Stimulated activated CD4-positive, alpha-beta T cell treated with anti-CD3 and anti-CD28 coated beads, Interleukin-1b, Interleukin-23, amount 100 ng/mL, for 4 hours (primary cell): ENCODE measurements around the gene PCBP1.
"Not testable (repeated sequence)": the region's sequence is repeated elsewhere in the genome, so short reads cannot be mapped to it uniquely, and the experiment has no call there.

ENCODE experiments used
- DNase-seq, 2 donors: peaks; one replicate each; pipeline ENCODE4 v3.0.0-alpha.2; 2020; ENCODE audit warnings: low read depth in 2 of 2

The PCBP1 gene

DNA sequence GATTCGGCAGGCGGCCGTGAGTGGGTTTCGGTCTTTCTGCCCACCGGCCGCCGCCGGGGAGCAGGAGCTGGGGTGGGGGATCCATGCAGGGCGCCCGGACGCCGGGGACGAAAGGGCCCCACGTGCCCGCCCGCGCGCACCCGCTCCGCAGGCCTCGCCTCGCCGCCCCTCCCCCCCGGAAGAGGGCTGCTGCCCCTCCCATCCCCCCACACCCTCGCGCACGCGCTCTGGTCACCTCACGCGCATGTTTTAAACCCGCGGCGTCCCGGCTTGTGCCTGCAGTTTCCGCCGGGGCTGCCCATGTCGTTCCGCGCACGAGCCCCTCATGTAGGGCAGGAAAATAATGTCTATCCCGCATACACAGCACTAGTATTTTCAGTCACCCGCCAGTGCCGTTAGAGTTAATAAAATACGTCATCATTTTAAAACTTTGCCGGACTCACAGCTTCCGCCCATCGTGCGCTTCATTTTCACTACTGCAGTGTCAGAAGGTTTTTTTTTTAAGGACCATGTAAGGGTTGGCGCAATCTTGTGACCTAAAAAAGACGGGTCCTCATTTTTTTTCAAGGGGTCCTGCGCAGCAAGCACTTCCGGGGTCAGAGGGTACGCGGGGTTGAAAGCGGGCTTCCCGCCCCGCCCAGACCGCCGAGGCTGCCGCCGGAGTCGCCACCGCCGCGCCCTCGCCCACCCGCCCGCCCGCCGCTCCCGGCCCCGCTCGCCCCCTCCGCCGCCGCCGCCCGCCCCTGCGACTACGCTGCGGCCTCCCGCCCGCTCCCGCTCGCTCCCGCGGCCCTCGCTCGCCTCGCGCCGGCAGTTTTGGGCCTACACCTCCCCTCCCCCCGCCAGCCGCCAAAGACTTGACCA is at the start of gene PCBP1:
PCBP1 (plus strand) TSS at position 640 of the 864 bp plus-strand sequence. CDS start 267 bp downstream, outside the sequence.
- DNase-seq: peak; percentile 99

DNA sequence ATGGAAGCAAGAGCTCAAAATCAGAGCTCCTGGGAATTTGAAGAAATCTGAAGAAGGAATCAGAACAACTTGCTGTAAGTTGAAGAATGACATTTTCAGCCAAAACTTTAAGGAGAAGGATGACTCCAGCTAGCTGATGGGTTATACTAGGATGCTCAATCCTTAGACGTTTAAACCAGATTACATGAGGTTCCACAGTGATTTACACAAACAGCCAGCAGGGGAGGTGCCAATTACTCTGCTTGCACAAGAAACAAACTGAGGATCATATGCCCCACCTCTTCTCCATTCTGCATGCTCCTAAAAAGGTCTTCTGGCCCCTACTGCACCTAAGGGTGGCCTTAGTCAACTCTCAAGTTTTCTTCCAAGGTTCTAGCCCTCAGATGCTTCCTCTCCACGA is 47.9 kb upstream of the PCBP1 start:
- no peak for DNase-seq

DNA sequence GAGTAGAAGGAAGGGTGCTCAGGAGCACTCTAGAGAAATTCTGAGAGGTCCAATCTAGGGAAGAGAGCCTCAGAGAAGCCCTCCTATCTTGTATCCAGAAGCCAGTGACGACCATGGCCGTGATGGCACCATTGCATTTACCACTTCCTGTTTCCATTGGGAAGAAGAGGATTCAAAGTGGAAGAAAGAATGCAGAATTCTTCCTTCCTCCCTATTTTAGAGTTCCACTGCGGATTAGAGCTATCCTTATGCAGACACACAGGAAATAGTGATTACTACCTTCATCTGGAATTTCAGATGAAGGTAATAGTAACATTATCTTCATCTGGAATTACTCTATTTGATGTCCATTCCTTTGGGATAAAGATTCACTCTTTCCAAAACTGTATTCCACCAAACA is 45.6 kb upstream of the PCBP1 start:
- no peak for DNase-seq

DNA sequence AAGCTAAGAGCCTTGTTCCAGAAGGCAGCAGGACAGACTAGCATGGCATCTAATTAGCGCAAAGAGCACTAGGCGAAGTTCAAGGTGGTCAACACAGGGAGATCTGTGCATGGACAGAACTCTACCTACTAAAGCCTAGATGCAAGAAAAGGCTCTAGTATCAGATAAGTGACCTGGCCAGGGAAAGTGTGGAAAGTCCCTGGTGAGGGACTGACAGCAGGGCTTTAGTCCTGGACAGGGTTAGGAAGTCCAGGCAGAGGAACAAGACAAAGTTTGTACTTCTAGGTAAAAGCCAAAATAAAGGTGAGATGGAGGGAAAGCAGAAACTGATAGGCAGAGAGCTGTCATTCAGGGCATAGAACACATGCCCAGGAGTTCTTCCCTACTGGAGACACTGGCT is 45.0 kb upstream of the PCBP1 start:
- no peak for DNase-seq

DNA sequence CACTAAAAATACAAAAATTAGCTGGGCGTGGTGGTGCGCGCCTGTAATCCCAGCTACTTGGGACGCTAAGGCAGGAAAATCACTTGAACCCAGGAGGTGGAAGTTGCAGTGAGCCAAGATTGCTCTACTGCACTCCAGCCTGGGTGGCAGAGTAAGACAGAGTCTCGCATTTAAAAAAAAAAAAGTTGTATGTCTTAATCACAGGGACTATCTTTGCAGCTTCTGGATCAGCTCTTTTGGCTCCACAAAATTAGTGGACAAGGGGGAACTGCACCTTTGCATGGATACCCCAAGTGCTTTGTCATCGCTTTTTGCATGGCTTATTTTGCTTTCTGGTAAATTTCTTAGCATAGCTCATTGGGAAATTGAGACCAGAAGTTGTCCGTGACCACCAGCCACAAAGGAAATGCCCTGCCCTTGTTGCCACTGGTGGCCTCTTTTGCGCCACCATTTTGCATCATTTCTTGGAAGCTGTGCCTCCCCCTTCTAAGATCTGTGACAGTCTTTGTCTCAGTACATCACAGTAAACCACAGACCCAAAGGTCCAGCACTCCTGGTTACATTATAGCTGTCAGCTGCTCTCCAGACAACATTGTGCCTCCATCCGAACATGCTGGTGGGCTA is 43.9 kb upstream of the PCBP1 start:
- no peak for DNase-seq

DNA sequence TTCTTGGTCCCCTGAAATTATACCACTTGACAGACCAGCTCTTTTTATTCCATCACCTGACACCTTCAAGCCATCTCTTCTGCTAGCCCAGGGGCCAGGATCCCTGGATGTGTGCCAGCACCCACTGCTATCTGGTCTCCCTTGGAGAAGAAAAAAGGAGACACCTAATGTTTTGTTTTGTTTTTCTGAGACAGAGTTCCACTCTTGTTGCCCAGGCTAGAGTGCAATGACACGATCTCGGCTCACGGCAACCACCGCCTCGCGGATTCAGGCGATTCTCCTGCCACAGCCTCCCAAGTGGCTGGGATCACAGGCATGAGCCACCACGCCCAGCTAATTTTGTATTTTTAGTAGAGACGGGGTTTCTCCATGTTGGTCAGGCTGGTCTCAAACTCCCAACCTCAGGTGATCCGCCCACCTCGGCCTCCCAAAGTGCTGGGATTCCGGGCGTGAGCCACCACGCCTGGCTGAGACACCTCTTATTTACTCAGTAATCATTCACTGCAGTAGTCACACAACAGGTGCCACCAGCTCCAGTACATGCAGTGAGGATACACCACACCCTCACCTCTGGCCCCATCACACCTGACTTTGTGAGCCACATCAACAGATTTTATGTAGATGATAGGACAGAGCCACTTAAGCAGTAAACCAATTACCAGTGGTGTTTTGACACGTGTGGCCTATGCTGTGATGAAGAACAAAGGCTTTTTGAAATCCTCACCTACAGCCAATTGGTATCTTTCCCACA is 42.8 kb upstream of the PCBP1 start:
- DNase-seq: no peak

DNA sequence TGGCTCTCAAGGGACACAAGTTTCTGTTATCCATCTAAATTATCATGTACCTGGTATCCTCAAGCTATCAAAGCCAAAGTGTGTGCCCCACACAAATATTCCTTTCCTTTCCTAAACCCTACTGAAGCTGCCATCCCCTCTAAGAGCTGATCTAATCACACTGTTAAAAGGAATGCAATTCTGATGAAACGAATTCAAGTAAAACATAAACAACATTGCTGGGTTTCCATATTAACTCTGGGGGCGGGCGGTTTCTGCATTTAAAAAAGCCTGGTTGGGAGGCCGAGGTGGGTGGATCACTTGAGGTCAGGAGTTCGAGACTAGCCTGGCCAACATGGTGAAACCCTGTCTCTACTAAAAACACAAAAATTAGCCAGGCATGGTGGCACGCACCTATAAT is 41.9 kb upstream of the PCBP1 start:
- DNase-seq: no peak

DNA sequence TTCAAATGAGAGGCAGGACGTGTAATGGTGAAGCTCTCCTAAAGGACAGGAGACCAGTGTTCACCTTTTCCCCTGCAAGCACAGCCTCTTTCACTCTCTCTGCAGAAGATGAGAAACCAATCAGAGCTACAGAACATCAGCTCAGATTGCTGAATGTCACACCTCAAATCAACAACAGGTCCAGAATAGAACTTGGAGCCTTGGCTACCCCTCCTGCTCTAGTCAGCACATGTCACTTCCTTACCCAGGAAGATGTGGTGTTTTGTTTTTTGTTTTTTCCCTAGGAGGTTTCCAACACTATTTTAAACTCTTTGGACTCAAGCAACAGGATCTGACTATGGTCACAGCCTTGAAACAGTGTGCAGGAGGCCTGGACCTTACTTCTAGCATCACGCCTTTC is 41.3 kb upstream of the PCBP1 start:
- DNase-seq: no peak

DNA sequence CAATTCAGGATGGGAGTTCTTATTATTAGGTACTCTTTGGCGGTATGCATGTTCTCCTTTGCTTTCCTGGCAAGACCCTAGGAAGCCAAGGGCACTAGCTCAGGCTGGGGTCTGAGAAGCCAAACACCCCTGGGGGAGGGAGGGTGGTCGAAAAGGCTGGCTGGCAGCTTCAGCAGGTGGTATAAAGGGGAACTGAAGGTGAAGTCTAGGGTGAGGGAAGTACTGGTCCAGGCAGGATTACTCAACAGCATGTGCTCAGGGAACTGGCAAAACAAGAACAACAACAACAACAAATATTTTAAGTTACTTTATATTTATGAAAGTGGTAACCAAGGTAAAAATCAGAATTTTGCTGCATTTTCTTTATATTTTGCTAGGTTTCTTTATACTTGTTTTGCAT is 40.7 kb upstream of the PCBP1 start:
- DNase-seq: no peak

DNA sequence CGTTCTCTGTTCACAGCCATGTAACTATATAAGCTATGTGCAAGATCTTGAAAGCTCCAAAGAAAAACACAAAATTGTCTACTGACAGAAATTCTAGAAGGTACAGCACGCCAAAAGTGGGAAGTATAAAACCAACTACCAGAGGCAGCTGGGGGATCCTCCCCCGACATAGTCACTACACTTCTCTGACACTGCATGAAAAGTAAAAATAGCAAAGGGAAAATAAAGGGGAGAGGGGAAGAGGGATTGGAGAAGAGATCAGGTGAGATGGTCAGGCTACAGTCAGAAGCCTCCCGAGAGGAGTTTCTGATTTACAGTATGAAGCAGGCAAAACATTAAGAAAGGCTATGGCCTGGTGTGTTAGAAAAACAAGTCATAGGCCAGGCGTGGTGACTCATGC is 39.8 kb upstream of the PCBP1 start:
- DNase-seq: no peak

DNA sequence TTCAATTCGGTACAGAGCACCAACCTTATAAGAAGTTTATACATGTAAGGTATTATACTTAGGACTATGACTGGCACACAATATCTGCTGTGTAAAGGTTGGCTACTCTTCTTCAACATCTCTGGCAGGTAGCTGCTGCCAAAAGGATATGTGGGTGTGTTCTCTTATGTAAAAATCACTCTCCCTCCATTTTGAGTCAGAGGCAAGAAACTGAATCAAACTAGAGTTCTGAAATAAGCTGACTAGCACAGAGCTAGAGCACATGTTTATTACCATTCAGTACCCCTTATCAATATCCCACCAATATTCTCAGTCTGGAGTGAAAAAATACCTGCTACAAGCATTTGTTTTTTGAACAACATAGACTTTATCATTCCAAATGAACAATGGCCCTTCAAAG is 38.0 kb upstream of the PCBP1 start:
- no peak for DNase-seq

DNA sequence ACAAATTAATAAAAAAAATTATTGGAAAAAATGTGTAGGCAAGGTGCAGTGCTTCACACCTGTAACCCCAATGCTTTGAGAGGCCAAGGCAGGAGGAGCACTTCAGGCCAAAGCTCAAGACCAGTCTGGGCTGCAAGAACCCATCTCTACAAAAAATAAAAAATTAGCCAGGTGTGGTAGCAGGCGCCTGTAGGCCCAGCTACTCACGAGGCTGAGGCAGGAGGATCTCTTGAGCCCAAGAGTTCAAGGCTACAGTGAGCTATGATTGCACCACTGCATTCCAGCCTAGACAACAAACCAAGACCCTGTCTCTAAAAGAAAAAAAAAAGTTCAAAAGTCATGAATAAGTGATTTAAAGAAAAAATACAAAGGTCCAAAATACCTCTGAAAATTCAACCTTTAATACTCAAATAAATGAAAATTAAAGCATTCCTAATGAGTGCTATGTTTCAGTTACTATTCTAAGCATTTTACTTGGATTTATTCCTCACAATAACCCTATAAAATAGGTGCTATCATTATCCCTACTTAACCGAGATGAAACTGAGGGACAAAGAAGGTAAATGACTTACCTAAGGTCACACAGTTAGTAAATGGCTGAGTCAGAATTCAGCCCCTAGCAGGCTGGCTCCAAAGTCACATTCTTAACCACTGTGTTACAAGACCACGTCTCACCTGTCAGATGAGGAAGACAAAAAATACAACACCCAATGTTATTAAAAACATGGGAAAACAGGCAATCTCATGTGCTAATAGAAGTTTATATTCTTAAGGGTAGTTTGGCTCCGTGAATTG is 36.4 kb upstream of the PCBP1 start:
- DNase-seq: no peak

DNA sequence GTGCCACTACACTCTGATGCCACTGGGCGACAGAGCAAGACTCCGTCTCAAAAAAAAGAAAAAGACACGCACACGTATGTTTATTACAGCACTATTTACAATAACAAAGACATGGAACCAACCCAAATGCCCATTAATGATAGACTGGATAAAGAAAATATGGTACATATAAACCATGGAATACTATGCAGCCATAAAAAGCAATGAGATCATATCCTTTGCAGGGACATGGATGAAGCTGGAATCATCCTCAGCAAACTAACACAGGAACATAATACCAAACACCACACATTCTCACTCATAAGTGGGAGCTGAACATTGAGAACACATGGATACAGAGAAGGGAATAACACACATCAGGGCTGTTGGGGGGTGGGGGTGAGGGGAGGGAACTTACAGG is 32.0 kb upstream of the PCBP1 start:
- not testable (repeated sequence) for DNase-seq

DNA sequence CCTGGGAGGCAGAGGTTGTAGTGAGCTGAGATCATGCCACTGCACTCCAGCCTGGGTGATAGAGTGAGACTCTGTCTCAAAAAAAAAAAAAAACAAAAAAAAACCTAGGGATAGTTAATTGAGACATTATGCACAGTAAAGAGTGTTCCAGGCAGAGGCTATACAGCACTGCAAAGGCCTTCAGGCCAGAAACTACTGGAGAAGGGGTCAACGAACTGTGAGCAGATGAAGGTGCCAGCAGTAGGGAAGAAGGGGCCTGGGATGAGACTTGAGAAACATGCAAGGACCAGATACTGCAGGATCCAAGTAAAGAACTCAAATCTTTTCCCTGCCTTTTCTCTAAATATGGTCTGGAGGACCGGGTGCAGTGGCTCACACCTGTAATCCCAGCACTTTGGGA is 26.0 kb upstream of the PCBP1 start:
- DNase-seq: no peak

DNA sequence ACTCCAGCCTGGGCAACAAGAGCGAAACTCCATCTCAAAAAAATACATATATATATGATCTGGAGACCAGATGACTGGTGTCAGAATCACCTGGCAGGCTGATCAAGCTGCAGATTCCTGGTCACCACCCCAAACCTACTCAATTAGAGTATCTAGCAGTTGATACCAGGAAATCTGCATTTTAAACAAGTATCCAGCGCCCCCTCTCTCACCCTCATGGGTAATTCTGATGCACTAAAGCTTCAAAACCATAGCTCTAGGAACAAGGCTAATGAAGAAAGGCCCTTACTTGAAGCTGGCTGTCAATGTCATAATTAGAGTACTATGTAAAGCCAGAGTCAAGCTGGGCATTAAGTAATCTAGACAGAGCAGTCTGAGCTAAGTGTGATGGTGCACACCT is 25.0 kb upstream of the PCBP1 start:
- DNase-seq: no peak

DNA sequence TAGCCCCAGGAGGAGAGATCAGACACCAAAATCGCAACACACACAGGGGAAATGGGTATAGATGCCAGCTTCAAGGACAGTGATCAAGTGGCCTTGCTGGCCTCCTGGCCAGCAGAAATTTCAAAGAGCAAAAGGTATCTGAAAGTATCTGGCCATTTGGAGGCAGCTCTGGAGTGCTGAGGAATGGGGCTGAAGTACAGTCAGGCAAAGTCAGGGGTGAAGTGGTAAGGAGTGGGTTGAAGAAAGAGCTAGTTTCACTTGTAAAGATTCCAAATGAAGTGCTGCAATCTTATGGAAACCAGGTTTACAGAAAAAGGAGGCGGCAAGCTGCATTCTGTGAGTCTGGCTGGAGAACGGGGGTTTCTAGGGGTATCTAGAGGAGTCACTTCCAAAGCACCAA is 19.2 kb upstream of the PCBP1 start:
- DNase-seq: no peak

DNA sequence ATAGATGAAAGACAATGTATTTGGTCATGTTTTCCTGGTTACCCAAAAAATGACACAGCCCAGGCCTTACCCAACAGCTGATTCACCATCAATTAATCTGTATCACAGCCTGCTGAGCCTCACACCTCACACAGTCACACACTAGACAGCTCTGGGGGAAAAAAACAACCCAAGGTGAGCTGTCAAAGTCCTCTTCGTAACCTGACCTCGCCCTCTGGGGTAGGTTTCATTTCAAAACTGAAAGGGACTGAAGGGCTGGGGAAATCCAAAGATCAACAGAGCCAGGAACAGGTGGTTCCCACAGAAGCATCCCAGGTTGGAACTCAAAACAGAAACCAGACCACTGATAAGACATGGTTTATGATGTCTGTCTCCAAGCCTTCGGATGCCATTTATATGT is 18.2 kb upstream of the PCBP1 start:
- DNase-seq: peak; percentile 27 to 69

DNA sequence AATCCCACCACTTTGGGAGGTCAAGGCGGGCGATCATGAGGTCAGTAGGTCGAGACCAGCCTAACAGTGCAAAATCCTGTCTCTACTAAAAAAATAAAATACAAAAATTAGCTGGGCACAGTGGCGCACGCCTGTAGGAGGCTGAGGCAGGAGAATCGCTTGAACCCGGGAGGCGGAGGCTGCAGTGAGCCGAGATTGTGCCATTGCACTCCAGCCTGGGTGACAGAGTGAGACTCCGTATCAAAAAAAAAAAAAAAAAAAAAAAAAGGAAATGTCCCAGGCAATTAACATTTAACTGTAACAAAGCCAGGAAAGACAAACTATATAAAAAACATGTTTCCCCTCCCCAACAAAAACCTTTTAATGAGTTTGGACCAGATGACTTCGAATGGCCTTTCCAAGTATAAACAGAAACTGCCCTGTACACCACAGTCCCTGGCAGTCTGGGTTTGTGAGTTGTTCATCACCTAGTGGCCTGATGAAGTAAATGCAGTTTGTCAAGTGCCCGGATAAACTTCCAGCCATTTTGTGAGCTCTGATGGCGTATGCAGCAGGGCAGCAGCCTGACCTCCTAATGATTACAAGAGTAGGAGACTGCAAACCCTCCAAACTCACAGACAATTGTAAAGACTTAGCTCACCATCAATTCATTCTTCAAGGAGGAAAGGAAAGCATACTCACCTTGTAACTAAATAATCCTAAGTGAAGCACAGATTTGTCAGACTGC is 16.6 kb upstream of the PCBP1 start:
- DNase-seq: peak in 1 of 2 donors; percentile 38

DNA sequence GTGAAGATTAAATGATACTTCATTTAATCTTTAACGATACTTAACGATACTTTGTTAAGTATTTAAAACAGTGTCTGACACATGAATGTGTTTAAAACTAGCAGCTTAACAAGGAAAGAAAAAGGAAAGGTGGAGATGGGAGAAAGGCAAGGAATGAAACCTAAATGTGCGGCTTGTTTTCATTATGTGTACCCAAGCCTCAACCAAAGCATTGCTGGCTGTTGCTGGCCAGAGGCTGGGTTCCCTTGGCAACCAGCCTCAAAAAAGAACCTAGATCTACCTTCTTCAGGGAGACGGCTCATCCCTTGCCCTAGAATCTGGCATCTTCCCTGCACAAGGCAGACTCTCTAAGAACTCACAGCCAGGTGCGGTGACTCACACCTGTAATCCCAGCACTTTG is 13.8 kb upstream of the PCBP1 start:
- no peak for DNase-seq

DNA sequence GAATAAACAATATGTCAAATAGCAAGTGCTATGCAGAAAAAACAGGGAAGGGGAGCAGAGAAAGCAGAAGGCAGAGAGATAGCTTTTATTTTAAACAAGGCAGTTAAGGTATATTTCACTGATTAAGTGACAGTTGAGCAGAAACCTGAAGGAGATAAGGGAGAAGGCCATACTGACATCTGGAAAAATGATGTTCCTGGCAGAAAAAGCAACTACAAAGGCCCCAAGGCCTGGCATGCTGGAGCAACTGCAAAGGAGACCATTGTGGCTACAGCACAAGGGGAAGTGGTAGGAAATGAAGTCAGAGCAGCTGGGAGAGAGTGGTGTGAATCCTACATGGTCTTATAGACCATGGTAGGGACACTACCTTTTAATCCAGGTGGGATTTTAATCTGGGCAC is 8.9 kb upstream of the PCBP1 start:
- no peak for DNase-seq

DNA sequence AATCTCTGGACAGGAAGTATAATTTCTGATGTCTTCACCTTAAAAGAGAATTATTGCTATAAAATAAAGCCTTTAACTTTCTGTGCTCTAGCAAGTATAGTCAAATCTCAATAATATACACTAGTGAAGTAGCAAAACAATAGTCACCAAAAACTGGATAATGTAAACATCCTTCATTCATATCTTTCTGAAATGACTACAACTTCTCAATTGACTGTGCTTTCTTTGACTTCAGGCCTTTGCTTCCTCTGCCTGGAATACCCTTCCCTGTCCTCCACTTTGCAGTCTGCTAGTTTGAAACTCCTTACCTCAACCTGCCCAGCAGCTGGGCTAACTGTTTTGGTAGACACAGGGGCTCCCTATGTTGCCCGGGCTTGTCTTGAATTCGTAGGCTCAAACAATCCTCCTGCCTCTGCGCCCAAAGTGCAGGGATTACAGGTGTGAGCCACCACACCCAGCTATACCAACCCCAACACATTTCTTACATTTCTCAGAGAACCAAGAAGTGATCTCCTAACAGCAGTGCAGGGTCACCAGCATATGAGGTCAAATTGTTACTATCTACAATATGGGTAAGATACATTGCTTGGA is 6.6 kb upstream of the PCBP1 start:
- no peak for DNase-seq
